WTC11 (cell line): ENCODE data around the gene RHEB. TPM values are rescaled to one million over a fixed set of nuclear protein-coding genes. Genes with fewer than 3 reads are reported as not detected.

Source experiments
- ATAC-seq: fragments of 200-7000 bp; cut with Tn5 transposase; 2 replicates; pipeline ENCODE4 v1.10.0; 2021; ENCODE audit warnings: mild to moderate bottlenecking, moderate library complexity
- CTCF ChIA-PET: fragments of 300-600 bp; sonication (Branson Sonifier 250); formaldehyde crosslinking; loops from one replicate; lab custom pipeline; 2021; ENCODE audit warnings: antibody characterized with exemption; lab: Charles Lee
- POLR2A ChIA-PET: fragments of 350-600 bp; sonication (Branson Sonifier 250); formaldehyde crosslinking; loops from one replicate; lab custom pipeline; 2021; ENCODE audit warnings: antibody characterized with exemption; lab: Charles Lee
- DNase-seq: peaks from one replicate; pipeline ENCODE4 v3.0.0; 2021; ENCODE audit warnings: low spot score
- H3K27ac Mint-ChIP-seq: 2 replicates; pipeline ENCODE4 v1.8.0; 2021; ENCODE audit warnings: mixed read lengths
- H3K27me3 Mint-ChIP-seq: 2 replicates; pipeline ENCODE4 v1.8.0; 2021; ENCODE audit warnings: low read depth, mild to moderate bottlenecking, moderate library complexity, mixed read lengths
- H3K36me3 Mint-ChIP-seq: 2 replicates; pipeline ENCODE4 v1.8.0; 2021; ENCODE audit warnings: mixed read lengths
- H3K4me1 Mint-ChIP-seq: 2 replicates; pipeline ENCODE4 v1.8.0; 2022; ENCODE audit warnings: mixed read lengths
- H3K4me3 Mint-ChIP-seq: 2 replicates; pipeline ENCODE4 v1.8.0; 2021; ENCODE audit warnings: mild to moderate bottlenecking, moderate library complexity, mixed read lengths
- H3K9me3 Mint-ChIP-seq: 2 replicates; pipeline ENCODE4 v1.8.0; 2021; ENCODE audit warnings: mixed read lengths
- CBFB ChIP-seq: sonication (generic); formaldehyde crosslinking; IDR thresholded peaks from 2 replicates; pipeline ENCODE4 v1.8.1; 2022; ENCODE audit warnings: mild to moderate bottlenecking, low read depth, missing genetic modification reagents
- CREB1 ChIP-seq: sonication (generic); formaldehyde crosslinking; IDR thresholded peaks from 2 replicates; pipeline ENCODE4 v1.8.0; 2023; ENCODE audit warnings: mild to moderate bottlenecking, missing genetic modification reagents
- ELF4 ChIP-seq: sonication (generic); formaldehyde crosslinking; IDR thresholded peaks from 2 replicates; pipeline ENCODE4 v1.8.1; 2022; ENCODE audit warnings: low read depth, mild to moderate bottlenecking, moderate library complexity, missing genetic modification reagents
- EMX1 ChIP-seq: fragments of 250-450 bp; sonication (Bioruptor Pico); IDR thresholded peaks from 2 replicates; pipeline ENCODE4 v1.8.0; 2021; ENCODE audit warnings: mild to moderate bottlenecking
- ESRRA ChIP-seq: sonication (generic); formaldehyde crosslinking; IDR thresholded peaks from 2 replicates; pipeline ENCODE4 v1.8.1; 2022; ENCODE audit warnings: mild to moderate bottlenecking, missing genetic modification reagents, borderline replicate concordance
- FOXJ3 ChIP-seq: sonication (generic); formaldehyde crosslinking; IDR thresholded peaks from 2 replicates; pipeline ENCODE4 v1.9.0; 2021; ENCODE audit warnings: missing genetic modification reagents, mild to moderate bottlenecking, borderline replicate concordance
- GTF2I ChIP-seq: fragments of 250-450 bp; sonication (Bioruptor Pico); conservative IDR thresholded peaks from 2 replicates; pipeline ENCODE4 v1.4.0; 2021; ENCODE audit warnings: mild to moderate bottlenecking
- MYBL2 ChIP-seq: sonication (generic); formaldehyde crosslinking; IDR thresholded peaks from 2 replicates; pipeline ENCODE4 v1.8.1; 2023; ENCODE audit warnings: mild to moderate bottlenecking, moderate library complexity, missing genetic modification reagents
- NR2C2 ChIP-seq: sonication (generic); formaldehyde crosslinking; IDR thresholded peaks from 2 replicates; pipeline ENCODE4 v1.8.0; 2022; ENCODE audit warnings: mild to moderate bottlenecking, missing genetic modification reagents
- ZNF281 ChIP-seq: sonication (generic); formaldehyde crosslinking; IDR thresholded peaks from 2 replicates; pipeline ENCODE4 v1.8.0; 2023; ENCODE audit warnings: mild to moderate bottlenecking, missing genetic modification reagents
- total RNA-seq: library from RNA; stranded (reverse); gene quantifications from 3 replicates; pipeline ENCODE4 v1.2.3, GENCODE V29; 2021
- TF ChIP-seq, protein P1 (sequence below): fragments of 200-600 bp; IDR thresholded peaks from 2 replicates; pipeline ENCODE4 v1.8.0; 2022; ENCODE audit warnings: antibody characterized with exemption
- TF ChIP-seq, protein P2 (sequence below): fragments of 250-450 bp; sonication (Bioruptor Pico); IDR thresholded peaks from 2 replicates; pipeline ENCODE4 v1.9.0; 2021; ENCODE audit warnings: mild to moderate bottlenecking
- TF ChIP-seq, protein P3 (sequence below): fragments of 250-450 bp; sonication (Bioruptor Pico); IDR thresholded peaks from 2 replicates; pipeline ENCODE4 v1.9.0; 2021; ENCODE audit warnings: mild to moderate bottlenecking, borderline replicate concordance
- TF ChIP-seq, protein P4 (sequence below): sonication (generic); formaldehyde crosslinking; conservative IDR thresholded peaks from 2 replicates; pipeline ENCODE4 v1.8.1; 2022; ENCODE audit warnings: mild to moderate bottlenecking, missing genetic modification reagents
- TF ChIP-seq, protein P5 (sequence below): sonication (generic); formaldehyde crosslinking; IDR thresholded peaks from 2 replicates; pipeline ENCODE4 v1.8.0; 2023; ENCODE audit warnings: missing genetic modification reagents, mild to moderate bottlenecking, borderline replicate concordance
- TF ChIP-seq, protein P6 (sequence below): sonication (generic); formaldehyde crosslinking; IDR thresholded peaks from 2 replicates; pipeline ENCODE4 v1.8.1; 2023; ENCODE audit warnings: mild to moderate bottlenecking, missing genetic modification reagents, moderate library complexity
- TF ChIP-seq, protein P7 (sequence below): sonication (generic); formaldehyde crosslinking; IDR thresholded peaks from 2 replicates; pipeline ENCODE4 v1.8.0; 2022; ENCODE audit warnings: mild to moderate bottlenecking, missing genetic modification reagents

Gene RHEB
- total RNA-seq, 1 experiment from 2014 or later: 133 TPM

DNA sequence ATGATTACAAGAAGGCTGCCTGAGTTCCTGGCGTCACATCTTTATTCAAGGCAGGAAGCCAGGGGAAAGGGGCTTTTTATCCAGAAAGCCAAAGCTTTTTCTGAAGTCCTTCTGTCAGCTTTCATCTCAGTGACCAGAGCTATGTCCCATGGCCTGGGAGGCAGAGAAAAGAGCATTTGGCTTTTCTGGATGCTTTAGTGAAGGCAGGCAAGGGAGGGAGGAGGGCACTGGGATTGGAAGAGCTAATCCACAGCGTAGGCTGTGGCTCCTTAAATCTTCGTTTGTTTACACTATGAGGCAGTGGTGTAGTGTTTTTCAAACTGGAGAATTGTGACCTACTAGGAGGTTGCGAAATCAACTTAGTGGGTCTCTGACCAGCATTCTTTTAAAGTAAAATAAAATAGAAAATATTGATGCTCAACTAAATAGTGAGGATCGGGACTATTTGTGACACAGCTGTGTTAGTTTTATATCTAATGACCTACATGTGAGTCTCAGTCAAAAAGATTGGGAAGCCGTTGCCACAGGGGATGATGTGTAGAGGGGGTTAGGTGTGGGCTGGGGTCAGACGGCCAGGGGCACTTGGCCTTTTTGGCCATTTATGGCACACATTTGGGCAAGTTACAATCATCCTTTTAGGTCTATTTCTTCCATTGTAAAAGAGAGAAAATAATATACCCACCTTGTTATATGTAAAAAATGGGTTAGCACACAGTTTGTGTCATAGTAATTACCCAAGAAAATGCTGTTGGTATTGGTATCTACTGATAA, 93.8 kb downstream of the RHEB start:
- Mint-ChIP-seq H3K4me3 (no peak overlapping the region), H3K27me3 (peaks cover 21% of the 10 kb centered on the region), H3K27ac (no peak overlapping the region), H3K9me3 (peaks cover 22% of the 10 kb centered on the region), H3K4me1 (peaks cover 32% of the 10 kb centered on the region), H3K36me3 (peaks cover 14% of the 10 kb centered on the region)
- CTCF ChIA-PET: no interaction called here
- ATAC-seq (no peak), DNase-seq (no peak)
- POLR2A ChIA-PET: no interaction called here
- TF ChIP-seq, protein P1, sequence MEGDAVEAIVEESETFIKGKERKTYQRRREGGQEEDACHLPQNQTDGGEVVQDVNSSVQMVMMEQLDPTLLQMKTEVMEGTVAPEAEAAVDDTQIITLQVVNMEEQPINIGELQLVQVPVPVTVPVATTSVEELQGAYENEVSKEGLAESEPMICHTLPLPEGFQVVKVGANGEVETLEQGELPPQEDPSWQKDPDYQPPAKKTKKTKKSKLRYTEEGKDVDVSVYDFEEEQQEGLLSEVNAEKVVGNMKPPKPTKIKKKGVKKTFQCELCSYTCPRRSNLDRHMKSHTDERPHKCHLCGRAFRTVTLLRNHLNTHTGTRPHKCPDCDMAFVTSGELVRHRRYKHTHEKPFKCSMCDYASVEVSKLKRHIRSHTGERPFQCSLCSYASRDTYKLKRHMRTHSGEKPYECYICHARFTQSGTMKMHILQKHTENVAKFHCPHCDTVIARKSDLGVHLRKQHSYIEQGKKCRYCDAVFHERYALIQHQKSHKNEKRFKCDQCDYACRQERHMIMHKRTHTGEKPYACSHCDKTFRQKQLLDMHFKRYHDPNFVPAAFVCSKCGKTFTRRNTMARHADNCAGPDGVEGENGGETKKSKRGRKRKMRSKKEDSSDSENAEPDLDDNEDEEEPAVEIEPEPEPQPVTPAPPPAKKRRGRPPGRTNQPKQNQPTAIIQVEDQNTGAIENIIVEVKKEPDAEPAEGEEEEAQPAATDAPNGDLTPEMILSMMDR: no peak
- TF ChIP-seq ELF4 (CRISPR knock-in tag) (no peak), EMX1 (CRISPR knock-in tag) (no peak), GTF2I (no peak), NR2C2 (CRISPR knock-in tag) (no peak), CBFB (no peak), ESRRA (CRISPR knock-in tag) (no peak), ZNF281 (CRISPR knock-in tag) (no peak), MYBL2 (CRISPR knock-in tag) (no peak), CREB1 (CRISPR knock-in tag) (no peak), FOXJ3 (no peak)
- TF ChIP-seq, protein P2, sequence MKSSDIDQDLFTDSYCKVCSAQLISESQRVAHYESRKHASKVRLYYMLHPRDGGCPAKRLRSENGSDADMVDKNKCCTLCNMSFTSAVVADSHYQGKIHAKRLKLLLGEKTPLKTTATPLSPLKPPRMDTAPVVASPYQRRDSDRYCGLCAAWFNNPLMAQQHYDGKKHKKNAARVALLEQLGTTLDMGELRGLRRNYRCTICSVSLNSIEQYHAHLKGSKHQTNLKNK (CRISPR knock-in tag): no peak
- TF ChIP-seq, protein P3, sequence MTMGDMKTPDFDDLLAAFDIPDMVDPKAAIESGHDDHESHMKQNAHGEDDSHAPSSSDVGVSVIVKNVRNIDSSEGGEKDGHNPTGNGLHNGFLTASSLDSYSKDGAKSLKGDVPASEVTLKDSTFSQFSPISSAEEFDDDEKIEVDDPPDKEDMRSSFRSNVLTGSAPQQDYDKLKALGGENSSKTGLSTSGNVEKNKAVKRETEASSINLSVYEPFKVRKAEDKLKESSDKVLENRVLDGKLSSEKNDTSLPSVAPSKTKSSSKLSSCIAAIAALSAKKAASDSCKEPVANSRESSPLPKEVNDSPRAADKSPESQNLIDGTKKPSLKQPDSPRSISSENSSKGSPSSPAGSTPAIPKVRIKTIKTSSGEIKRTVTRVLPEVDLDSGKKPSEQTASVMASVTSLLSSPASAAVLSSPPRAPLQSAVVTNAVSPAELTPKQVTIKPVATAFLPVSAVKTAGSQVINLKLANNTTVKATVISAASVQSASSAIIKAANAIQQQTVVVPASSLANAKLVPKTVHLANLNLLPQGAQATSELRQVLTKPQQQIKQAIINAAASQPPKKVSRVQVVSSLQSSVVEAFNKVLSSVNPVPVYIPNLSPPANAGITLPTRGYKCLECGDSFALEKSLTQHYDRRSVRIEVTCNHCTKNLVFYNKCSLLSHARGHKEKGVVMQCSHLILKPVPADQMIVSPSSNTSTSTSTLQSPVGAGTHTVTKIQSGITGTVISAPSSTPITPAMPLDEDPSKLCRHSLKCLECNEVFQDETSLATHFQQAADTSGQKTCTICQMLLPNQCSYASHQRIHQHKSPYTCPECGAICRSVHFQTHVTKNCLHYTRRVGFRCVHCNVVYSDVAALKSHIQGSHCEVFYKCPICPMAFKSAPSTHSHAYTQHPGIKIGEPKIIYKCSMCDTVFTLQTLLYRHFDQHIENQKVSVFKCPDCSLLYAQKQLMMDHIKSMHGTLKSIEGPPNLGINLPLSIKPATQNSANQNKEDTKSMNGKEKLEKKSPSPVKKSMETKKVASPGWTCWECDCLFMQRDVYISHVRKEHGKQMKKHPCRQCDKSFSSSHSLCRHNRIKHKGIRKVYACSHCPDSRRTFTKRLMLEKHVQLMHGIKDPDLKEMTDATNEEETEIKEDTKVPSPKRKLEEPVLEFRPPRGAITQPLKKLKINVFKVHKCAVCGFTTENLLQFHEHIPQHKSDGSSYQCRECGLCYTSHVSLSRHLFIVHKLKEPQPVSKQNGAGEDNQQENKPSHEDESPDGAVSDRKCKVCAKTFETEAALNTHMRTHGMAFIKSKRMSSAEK (CRISPR knock-in tag): no peak
- TF ChIP-seq, protein P4, sequence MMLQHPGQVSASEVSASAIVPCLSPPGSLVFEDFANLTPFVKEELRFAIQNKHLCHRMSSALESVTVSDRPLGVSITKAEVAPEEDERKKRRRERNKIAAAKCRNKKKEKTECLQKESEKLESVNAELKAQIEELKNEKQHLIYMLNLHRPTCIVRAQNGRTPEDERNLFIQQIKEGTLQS (CRISPR knock-in tag): no peak
- TF ChIP-seq, protein P5, sequence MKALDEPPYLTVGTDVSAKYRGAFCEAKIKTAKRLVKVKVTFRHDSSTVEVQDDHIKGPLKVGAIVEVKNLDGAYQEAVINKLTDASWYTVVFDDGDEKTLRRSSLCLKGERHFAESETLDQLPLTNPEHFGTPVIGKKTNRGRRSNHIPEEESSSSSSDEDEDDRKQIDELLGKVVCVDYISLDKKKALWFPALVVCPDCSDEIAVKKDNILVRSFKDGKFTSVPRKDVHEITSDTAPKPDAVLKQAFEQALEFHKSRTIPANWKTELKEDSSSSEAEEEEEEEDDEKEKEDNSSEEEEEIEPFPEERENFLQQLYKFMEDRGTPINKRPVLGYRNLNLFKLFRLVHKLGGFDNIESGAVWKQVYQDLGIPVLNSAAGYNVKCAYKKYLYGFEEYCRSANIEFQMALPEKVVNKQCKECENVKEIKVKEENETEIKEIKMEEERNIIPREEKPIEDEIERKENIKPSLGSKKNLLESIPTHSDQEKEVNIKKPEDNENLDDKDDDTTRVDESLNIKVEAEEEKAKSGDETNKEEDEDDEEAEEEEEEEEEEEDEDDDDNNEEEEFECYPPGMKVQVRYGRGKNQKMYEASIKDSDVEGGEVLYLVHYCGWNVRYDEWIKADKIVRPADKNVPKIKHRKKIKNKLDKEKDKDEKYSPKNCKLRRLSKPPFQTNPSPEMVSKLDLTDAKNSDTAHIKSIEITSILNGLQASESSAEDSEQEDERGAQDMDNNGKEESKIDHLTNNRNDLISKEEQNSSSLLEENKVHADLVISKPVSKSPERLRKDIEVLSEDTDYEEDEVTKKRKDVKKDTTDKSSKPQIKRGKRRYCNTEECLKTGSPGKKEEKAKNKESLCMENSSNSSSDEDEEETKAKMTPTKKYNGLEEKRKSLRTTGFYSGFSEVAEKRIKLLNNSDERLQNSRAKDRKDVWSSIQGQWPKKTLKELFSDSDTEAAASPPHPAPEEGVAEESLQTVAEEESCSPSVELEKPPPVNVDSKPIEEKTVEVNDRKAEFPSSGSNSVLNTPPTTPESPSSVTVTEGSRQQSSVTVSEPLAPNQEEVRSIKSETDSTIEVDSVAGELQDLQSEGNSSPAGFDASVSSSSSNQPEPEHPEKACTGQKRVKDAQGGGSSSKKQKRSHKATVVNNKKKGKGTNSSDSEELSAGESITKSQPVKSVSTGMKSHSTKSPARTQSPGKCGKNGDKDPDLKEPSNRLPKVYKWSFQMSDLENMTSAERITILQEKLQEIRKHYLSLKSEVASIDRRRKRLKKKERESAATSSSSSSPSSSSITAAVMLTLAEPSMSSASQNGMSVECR (CRISPR knock-in tag): no peak
- TF ChIP-seq, protein P6, sequence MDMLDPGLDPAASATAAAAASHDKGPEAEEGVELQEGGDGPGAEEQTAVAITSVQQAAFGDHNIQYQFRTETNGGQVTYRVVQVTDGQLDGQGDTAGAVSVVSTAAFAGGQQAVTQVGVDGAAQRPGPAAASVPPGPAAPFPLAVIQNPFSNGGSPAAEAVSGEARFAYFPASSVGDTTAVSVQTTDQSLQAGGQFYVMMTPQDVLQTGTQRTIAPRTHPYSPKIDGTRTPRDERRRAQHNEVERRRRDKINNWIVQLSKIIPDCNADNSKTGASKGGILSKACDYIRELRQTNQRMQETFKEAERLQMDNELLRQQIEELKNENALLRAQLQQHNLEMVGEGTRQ: no peak
- TF ChIP-seq, protein P7, sequence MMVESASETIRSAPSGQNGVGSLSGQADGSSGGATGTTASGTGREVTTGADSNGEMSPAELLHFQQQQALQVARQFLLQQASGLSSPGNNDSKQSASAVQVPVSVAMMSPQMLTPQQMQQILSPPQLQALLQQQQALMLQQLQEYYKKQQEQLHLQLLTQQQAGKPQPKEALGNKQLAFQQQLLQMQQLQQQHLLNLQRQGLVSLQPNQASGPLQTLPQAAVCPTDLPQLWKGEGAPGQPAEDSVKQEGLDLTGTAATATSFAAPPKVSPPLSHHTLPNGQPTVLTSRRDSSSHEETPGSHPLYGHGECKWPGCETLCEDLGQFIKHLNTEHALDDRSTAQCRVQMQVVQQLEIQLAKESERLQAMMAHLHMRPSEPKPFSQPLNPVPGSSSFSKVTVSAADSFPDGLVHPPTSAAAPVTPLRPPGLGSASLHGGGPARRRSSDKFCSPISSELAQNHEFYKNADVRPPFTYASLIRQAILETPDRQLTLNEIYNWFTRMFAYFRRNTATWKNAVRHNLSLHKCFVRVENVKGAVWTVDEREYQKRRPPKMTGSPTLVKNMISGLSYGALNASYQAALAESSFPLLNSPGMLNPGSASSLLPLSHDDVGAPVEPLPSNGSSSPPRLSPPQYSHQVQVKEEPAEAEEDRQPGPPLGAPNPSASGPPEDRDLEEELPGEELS: no peak
